ENCODE measurements around the gene THADA. TPM values are rescaled to one million over a fixed set of nuclear protein-coding genes. Genes with fewer than 3 reads are reported as not detected.

THADA gene
- total and polyA plus RNA-seq, 2 donors (not counting 3 experiments of a cell fraction or from before 2014, with no cell fraction given), result 22.6 to 25.3 TPM

- H3K79me2 ChIP-seq (ENCODE audit: control insufficient read depth, insufficient read depth, low read length), result no peaks in the 10 kb centered on the region
- no TSS peak for BruUV-seq (replicated peaks)
- dilution Hi-C loops (cut with MboI; ENCODE audit: extremely low pct_ligation_motif_present, low sequenced_read_pairs), result no loop called here
- no peak for DNase-seq (ENCODE audit: low read depth, low spot score)
- H3K27me3 ChIP-seq (ENCODE audit: control insufficient read depth in 2 of 2, insufficient read depth in 2 of 2, low read length in 2 of 2), result no peaks in the 10 kb centered on the region
- H3K9ac ChIP-seq (replicated peaks; ENCODE audit: extremely low read depth, insufficient read depth, low read length), result no peak overlapping the region
- no peak for FAIRE-seq
- H3K4me1 ChIP-seq (ENCODE audit: control insufficient read depth, extremely low read depth, insufficient read depth, low read length), result no peaks in the 10 kb centered on the region
- peaks cover 2% of the 10 kb centered on the region for H3K9me3 ChIP-seq (replicated peaks; ENCODE audit: control insufficient read depth, insufficient read depth, low read length)
- TF ChIP-seq MAX (IDR thresholded peaks at IDR 0.05; ENCODE audit: insufficient read depth, insufficient read length), result no peak
- TF ChIP-seq MYC (IDR thresholded peaks at IDR 0.05; ENCODE audit: low read depth, low read length), result no peak
- no peak for TF ChIP-seq CTCF (IDR thresholded peaks at IDR 0.05; ENCODE audit: extremely low read depth in 1 of 2, insufficient read depth in 1 of 2, low read depth in 1 of 2, low read length in 2 of 2)
- TF ChIP-seq GATA2 (IDR thresholded peaks at IDR 0.05; ENCODE audit: insufficient read depth, insufficient read length, low read depth, low read length), result no peak
- no peak for TF ChIP-seq POLR2A (IDR thresholded peaks at IDR 0.05; ENCODE audit: low read depth, low read length)
- no peak for TF ChIP-seq EZH2 (IDR thresholded peaks at IDR 0.05; ENCODE audit: borderline replicate concordance, low read depth, low read length, severe bottlenecking)
- TF ChIP-seq FOS (IDR thresholded peaks at IDR 0.05; ENCODE audit: borderline replicate concordance, insufficient read depth, low read length), result no peak
- TF ChIP-seq POLR2AphosphoS5 (IDR thresholded peaks at IDR 0.05; ENCODE audit: insufficient read depth, low read depth, low read length), result no peak
- TF ChIP-seq JUN (IDR thresholded peaks at IDR 0.05; ENCODE audit: borderline replicate concordance, insufficient read depth, insufficient read length, low read depth), result no peak
- CTCF ChIA-PET, result no interaction called here
- H3K4me3 ChIP-seq (replicated peaks in 1 of 3; ENCODE audit: insufficient read depth in 1 of 3, low read depth in 1 of 3, low read length in 3 of 3), result no peak overlapping the region
- H3K36me3 ChIP-seq (ENCODE audit: control insufficient read depth in 2 of 2, extremely low read depth in 1 of 2, insufficient read depth in 2 of 2, low read length in 2 of 2), result peaks cover 0 to 9% of the 10 kb centered on the region in 2 experiments
- intact Hi-C loops (cut with micrococcal nuclease), result no loop called here
- H3K27ac ChIP-seq (ENCODE audit: insufficient read depth, low read depth, low read length), result no peak overlapping the region
- no peaks in the 10 kb centered on the region for H4K20me1 ChIP-seq (replicated peaks; ENCODE audit: control insufficient read depth, extremely low read depth, insufficient read depth, low read length)
- POLR2A ChIA-PET, result no interaction called here
- H2AFZ ChIP-seq (ENCODE audit: low read depth, low read length), result no peak overlapping the region
- H3K9me1 ChIP-seq (replicated peaks; ENCODE audit: control insufficient read depth, extremely low read depth, insufficient read depth, low read length), result no peaks in the 10 kb centered on the region
- no peak overlapping the region for H3K4me2 ChIP-seq (ENCODE audit: insufficient read depth, low read length)
Observed at GRCh38 chr2:43285987-43286386, 309.9 kb downstream of the THADA start.

Data from endothelial cell of umbilical vein (primary cell).